HG02763 (cell line): ENCODE measurements around the gene TMA16.
"Not testable (repeated sequence)": the region's sequence is repeated elsewhere in the genome, so short reads cannot be mapped to it uniquely, and the experiment has no call there.

Source experiments
- ATAC-seq: cut with Tn5 transposase; IDR thresholded peaks from one replicate; pipeline ENCODE4 v1.9.1; 2021; ENCODE audit warnings: mild to moderate bottlenecking, moderate library complexity; ENCODE audit not compliant: unreplicated experiment

Gene TMA16

DNA sequence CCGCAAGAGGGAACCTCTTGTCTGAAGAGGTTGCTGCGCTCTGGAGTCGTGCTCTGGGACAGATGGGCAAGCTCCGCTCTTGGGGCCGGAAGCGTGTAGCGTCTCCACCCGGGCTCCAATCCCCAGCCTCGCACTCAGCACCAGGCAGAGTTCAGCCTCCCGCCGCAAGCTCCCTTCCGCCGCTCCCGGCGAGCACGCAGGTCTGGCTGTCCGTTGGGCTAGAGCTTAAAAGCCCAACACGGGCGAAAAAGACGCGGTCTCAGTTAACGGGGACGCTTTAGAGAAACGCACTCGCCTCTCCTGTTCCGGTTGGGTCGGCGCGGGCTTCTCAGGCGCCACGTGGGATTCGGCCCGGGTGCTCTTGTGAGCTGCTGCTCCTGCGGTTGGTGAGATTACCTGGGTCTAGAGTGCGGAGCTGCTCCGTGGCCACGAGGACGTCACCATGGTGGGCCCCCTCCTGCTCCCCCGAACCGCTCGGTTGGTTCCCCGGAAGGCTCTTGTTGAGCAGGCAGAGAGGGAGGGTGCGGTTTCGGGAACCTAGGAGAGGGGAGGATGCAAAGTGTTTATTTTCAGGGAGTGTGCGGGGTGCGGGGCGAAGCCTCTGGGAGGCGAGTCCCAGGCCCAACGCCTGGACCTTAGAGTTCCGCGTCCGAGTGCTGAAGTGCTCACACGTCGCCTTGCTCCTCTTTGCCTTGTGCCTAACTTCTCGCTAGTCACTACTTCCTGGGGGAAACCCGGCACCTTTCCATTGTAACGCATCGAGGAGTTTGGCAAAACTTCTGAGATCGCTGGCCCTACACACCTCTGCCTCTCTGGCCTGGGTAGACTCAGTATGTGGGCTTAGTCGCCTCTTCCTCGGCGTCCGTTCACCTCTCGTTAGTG, at the start of gene TMA16:
Gene TMA16, plus strand, starts transcription at position 331 of the 882 bp plus-strand sequence. Its CDS starts 112 bp downstream, at position 443.
- ATAC-seq = peak; percentile 86

DNA sequence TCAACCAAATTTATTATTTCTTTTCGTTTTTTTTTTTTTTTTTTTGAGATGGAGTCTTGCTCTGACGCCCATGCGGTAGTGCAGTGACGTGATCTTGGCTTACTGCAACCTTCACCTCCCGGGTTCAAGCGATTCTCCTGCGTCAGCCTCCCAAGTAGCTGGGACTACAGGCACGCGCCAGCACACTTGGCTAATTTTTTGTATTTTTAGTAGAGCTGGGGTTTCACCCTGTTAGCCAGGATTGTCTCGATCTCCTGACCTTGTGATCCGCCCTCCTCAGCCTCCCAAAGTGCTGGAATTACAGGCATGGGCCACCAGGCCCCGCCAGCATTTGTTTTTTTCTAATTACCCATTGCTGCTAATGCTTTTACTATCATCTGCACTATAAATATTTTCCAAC, 47.5 kb upstream of the TMA16 start:
- not testable (repeated sequence) for ATAC-seq

DNA sequence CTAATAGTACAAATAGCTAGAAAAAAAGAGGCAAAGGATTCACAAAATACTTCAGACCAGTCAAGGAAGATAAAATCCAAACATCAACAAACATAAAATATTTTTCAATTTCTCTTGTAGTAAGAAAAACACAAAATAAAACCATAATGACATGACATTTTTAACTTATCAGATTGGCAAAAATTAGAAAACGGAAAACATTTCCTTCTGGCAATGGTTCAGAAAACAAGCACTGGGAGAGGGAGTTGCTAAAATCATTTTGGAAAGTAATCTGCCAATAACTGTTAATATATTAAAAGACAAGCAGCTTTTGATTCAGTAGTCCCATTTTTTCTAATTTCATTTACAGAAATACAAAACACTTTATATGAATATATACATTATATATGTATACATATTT, 47.0 kb upstream of the TMA16 start:
- no peak for ATAC-seq

DNA sequence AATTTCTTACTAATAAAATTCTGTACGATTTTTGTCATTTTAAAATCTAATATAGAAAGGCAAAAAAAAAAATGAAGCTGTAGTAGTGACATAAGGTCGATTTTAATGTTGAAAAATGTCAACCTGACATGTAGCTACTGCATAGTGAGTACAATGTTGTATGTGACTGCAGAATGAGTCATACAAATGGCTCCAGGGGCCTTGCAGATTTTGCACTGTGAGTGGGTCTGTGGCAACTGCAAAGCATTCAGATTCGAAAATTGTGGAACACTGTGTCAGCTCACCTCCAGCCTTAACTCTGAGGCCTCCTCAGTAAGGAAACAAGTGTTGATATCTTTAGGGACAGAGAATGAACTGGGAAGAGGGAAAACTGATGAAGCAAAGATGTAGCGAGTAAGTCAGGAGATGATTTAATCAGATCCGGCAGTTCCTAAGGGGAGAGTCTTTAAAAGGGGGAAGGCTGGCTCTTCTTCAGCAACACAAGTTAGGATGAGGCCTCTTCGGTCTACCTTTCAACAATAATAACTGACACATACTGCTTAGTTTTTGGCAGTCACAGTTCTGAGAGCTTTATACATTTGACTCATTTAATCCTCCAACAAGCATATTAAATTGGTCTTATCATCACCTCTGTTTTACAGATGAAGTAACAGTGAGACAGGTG, 45.8 kb upstream of the TMA16 start:
- no peak for ATAC-seq

DNA sequence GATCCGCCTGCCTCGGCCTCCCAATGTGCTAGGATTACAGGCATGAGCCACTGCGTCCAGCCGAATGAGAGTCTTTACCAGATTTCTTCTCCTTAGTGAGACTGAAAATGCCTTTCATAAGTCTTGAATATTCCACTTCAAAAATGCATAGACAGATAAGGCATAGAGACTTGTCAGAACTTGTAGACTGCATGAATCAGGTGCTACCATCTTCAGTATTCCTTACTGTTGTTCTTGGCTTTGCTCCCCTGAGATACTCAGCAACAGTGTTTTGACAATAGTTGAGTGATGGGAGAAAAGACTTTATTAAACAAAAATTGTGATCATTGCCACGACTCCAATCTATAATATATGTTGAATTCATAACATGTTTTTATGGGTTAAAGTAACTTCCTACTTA, 31.9 kb upstream of the TMA16 start:
- ATAC-seq = no peak

DNA sequence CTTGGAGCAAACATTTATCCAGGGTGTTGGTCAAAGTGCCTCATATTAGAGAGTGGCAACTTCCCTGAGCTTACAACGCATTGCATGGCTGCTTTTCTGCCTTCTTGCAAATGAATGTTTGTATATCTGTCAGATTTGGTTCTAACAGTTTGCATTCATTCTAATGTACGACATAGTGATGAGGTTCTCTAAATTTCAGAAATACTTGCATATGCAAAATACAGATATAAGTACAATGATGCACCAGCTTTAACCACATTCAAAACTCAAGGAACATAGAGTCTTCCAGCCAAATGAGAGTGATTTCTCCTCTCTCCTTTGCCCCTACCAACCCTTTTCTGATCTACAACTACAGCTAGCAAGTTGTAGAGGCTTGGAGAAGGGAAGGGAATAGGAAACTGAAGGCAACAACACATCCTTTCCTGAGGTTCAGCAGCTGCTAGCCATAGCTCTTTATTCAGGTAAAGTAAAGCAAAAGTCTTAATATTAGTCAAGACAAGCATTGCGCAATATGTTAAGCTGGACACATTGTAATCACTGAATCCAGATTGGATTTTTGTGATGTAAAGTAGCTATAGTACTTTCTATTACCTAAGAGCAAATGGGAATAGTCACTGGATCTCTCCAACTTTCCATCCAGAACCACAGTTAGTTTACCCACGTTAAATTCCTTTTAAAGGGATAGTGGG, 27.3 kb upstream of the TMA16 start:
- ATAC-seq = no peak

DNA sequence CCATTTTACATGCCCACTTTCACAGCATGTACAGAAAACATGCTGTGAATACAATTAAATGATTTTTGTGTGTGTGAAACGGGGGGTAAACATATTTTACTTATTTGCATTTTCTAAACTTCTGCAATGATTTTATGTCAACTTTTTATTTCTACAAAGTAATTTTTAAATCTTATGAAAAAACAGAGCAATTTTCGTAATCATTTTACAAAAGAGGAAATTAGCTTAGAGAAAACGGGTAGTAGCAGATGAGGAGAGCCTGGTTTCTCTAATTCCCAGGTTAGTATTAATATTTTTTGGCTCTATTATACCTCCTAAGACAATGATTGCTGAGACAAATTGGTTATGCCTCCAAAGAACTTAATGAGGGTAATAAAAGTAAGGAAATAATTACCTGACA, 24.1 kb upstream of the TMA16 start:
- ATAC-seq = no peak

DNA sequence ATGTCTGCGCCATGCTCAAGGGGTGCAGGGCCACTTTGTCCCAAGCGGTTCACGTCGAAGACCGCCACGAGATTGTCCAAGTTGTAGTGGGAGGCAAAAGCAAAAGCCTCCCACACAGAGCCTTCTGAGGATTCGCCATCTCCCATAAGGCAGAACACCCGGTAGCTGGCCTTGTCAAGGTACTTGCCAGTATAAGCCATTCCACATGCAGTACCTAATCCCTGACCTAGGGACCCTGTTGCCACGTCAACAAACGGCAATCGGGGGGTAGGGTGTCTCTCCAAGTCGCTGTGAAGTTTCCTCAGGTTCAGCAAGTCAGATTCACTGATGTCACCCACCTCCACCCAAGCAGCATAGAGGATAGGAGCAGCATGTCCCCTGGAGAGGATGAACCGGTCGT, 21.4 kb upstream of the TMA16 start:
- ATAC-seq = no peak

DNA sequence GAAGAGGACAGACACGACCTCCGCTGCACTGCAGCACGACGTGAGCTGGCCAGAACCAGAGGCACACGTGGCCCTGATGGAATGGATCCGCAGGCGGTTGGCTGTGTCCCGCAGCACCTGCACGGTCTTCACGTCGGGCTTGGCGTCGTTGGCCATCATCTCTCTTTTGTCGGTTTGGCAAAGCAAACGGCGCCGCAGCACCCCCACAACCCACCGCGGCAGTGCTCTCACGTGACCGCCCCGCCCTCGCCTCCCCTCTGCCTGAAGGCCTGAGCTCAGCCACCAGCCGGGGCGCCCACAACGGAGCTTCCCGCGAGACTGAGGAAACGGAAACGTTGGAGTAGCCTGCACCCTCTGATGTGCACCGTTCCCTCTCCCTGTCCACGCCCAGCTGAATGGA, 20.9 kb upstream of the TMA16 start, which contains the start of gene TKTL2:
Gene TKTL2, minus strand, starts transcription at position 179 of the 400 bp plus-strand sequence. Its CDS starts 20 bp downstream, at position 159.
- ATAC-seq = no peak

DNA sequence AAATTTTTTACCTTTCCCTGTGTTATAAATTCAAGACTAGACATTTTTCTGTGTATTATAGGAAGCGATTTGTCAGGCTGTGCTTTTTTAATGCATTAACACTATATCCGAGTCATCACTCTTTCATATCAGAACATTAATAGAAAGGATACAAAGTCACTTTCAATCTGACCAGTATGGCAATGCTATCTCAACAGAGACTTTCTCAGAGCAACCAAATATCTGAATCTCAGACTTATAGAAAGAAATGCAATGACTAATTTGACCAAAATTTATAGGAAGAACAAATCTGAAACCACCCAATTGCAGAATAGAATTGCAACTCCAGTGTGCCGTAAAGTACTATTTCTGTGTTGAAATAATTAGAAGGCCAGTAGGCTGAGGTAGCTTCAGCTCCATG, 20.5 kb upstream of the TMA16 start:
- ATAC-seq = no peak

DNA sequence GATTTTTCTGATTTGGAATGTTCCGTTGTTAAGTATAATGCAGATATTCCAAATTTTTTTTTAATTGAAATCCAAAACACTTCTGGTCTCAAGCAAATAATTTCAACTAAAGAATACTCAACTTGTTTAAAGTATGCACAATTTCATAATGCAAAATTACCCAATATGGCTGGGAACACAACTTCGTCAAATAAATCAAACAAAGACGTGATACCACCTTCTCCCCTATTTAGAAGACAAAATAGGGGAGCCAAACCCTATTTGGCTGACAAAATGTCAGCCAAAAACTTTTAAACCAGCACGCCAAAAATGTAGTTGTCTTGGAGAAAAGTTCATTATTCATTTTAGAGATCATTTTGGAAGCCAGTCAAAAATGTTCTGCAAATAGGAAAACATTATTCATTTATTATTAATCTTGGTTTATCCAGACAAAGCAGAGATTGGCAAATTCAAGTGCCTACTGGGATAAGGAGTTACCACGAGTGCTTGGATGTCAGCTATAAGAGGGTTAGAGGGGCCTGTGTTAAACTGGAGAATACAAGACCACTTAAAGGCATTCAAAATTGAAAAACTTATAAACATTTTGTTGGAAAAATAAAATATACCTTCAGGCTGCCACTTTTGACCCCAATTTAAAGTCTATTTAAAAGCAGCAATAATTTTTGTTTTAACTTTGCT, 17.6 kb upstream of the TMA16 start:
- no peak for ATAC-seq

DNA sequence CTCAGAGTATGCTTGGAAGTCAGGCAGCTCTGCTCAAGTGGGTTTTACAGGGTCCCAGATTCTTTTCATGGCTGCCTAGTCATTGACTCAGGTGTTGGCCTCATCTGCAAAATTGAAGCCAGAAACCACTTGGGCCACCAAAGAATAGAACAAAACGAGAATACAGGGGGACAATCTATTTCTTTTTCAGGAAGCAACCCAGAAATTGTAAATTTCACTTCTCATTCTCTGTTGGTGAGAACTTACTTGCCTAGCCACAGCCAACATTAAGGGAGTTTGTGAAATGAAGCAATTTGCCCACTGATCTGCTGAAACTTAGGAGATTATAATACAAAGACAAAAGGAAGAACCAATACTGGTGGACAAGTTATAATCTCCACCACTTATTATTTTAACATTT, 12.3 kb upstream of the TMA16 start:
- ATAC-seq = peak; percentile 77

DNA sequence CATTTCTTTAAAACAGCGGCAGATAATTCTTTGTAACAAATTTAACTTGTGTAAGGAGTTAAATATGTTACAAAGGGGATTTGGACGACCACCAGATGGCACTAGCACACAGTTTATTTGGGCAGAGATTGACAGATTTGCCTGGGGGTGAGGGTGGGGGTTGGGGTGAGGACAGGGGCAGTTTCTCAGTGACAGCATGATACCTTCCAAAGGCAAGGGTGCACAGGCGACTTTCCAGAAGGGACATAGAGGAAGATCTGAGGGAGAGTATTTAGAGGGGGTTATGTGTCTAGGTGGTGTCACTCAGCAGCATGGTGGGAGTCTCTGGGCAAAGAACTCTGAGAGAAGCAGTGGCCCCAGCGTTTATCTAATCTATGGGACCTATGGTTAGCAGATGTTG, 9.6 kb upstream of the TMA16 start:
- no peak for ATAC-seq

DNA sequence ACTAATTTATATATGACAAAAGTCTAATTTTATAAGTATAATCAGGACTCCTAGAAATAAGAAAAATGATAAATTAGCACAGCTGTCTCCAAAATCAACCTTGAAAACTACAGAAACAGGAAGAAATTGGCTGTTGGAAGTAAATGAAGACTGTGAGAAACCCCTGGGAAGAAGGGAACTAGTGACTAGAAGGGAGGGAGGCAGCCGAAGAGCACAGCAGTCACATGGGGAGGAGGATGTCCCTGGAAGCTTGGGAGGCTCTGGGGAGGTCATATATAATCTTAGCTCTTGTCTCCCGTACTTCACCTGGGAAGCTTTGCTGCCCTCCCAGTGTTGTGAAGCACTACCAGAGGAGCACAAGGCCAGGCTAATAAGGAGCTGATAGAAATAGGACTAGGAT, 8.9 kb upstream of the TMA16 start:
- no peak for ATAC-seq

DNA sequence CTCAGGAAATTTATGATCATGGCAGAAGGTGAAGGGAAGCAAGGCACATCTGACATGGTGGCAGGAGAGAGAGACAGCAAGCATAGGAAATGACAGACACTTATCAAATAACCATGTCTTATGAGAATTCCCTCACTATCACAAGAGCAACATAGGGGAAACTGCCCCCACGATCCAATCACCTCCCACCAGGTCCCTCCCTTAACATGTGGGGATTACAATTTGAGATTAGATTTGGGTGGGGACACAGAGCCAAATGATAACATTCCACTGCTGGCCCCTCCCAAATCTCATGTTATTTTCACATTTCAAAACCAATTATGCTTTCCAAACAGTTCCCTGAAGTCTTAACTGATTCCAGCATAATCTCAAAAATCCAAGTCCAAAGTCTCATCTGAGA, 8.2 kb upstream of the TMA16 start:
- no peak for ATAC-seq

DNA sequence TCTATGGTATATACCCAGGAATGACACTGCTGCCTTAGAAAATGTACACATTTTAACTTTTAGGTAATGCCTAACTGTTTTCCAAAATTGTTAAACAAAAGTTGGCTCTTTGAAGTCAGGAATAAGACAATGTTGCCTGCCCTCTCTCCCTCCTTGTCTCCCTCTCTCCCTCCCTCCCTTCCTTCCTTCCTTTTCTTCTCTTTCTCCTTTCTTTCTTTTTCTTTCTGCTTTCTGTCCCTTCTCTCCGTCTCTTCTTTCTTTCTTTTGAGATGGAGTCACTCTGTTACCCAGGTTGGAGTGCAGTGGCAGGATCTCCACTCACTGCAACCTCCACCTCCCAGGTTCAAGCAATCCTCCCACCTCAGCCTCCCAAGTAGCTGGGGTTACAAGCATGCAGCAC, 4.6 kb upstream of the TMA16 start:
- ATAC-seq = no peak

DNA sequence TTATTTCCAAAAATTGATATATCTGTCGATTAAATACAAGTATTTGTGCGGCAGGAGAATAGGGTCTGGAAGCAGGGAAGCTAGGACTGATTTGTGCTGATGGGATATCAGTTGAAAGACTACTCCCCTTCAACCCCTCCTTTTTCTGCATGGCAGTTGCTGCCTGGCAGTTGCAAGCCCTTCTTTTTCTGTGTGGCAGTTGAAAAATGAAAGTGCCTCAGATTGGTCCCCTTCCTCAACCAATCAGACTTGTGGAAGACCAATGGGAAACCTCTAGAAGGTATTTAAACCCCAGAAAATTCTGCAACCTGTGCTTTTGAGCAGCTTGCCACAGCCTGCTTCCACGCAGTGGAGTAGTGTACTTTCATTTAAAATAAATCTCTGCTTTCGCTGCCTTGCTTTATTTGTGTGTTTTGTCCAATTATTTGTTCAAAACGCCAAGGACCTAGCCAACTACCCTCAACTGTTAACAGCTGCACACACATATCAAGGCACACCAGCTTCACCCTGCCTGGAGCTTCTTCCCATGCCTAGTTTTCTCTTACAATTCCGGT, 1.5 kb upstream of the TMA16 start:
- ATAC-seq = no peak

DNA sequence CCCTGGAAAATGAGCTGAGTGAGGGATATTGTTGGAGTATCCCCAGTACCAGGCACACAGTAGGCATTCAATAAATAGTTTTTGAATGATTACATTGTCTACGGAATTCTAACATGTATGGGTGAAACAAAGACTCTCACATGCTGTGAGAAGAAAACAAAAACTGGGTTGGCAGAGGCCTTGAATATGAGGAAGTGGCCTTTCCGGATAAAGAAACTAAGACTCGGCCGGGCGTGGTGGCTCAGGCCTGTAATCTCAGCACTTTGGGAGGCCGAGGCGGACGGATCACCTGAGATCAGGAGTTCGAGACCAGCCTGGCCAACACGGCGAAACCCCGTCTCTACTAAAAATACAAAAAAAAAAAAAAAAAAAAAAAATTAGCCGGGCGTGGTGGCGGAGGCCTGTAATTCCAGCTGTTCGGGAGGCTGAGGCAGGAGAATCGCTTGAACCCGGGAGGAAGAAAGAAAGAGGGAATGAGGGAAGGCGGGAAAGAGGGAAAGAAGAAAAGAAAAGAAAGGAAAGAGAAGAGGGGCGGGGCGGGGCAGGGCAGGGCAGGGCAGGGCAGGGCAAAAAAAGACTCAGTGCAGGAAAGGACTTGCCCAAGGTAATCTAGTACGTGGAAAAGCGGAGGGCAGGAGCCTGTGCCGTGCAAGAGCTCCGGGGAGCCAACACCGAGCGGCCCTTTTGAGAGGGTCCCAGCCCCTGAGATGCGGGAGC, 689 bp upstream of the TMA16 start:
- ATAC-seq = no peak

DNA sequence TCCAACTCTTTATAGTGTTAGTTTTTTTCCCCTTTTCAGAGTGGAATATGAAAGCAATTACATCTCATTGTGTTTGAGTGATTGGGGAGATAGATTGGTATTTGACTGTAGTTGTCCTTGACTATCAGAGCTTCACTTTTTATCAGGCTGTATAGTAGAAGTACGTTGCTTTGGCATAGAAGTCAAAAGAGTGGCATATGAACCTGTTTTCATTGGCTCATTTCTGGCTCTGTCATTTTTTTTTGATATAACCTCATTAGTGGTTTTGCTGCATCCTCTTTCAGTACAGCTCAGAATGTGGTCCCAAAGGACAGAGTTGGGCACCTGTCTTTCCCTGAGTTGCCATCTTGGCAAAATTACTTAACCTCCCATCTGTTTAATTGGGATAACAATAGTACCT, 1.4 kb downstream of the TMA16 start:
- no peak for ATAC-seq

DNA sequence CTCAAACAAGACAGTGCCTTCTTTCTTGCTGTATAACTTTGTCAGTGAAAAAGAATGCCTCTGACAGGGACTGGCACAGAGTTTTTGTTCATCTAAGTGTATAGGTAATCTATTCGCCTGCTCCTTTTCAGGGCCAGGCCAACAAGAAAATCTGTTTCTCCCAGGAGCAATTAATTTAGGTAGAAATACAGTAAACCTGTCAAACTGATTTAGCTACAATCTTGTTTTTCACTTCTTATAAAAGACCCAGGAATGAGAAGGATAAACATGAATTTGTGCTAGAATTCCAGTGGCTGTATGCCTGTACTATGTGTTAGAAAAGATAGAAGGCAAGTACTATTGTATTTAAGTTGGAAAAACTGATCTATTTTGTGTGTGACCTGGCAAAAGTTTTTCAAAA, 6.1 kb downstream of the TMA16 start:
- ATAC-seq = no peak
